Liver (tissue), 10 donors: ENCODE measurements around the gene DDX20. TPM values are rescaled to one million over a fixed set of nuclear protein-coding genes. Genes with fewer than 3 reads are reported as not detected.

Experiments used
- DNase-seq: peaks from one replicate; pipeline ENCODE4 v3.0.0-alpha.2; 2017; ENCODE audit warnings: low spot score
- H3K27ac ChIP-seq, 2 donors: one replicate each; pipeline ENCODE4 v1.7.0; 2013; ENCODE audit warnings: inconsistent platforms in 2 of 2, low read length in 2 of 2, control low read depth in 1 of 2, low read depth in 1 of 2, mild to moderate bottlenecking in 1 of 2
- H3K27me3 ChIP-seq, 4 donors: one replicate each; pipeline versions ENCODE4 v1.6.1 to v1.7.0; 2013; ENCODE audit warnings: low read length in 3 of 4, inconsistent platforms in 1 of 4, mild to moderate bottlenecking in 1 of 4, moderate library complexity in 1 of 4; ENCODE audit not compliant: control insufficient read depth in 4 of 4, insufficient read depth in 4 of 4
- H3K36me3 ChIP-seq, 4 donors: one replicate each; pipeline versions ENCODE4 v1.6.1 to v1.7.0; 2013; ENCODE audit warnings: low read length in 3 of 4, mild to moderate bottlenecking in 3 of 4, low read depth in 1 of 4, moderate library complexity in 1 of 4; ENCODE audit not compliant: control insufficient read depth in 4 of 4, insufficient read depth in 3 of 4
- H3K4me1 ChIP-seq, 4 donors: one replicate each; pipeline versions ENCODE4 v1.6.1 to v1.7.0; 2013; ENCODE audit warnings: low read length in 3 of 4, mild to moderate bottlenecking in 3 of 4, moderate library complexity in 1 of 4; ENCODE audit not compliant: control insufficient read depth in 4 of 4, insufficient read depth in 4 of 4
- H3K4me3 ChIP-seq, 3 donors: one replicate each; pipeline versions ENCODE4 v1.6.1 to v1.7.0; 2013; ENCODE audit warnings: low read length in 3 of 3, control low read depth in 1 of 3, low read depth in 1 of 3, mild to moderate bottlenecking in 1 of 3
- H3K9ac ChIP-seq, 2 donors: one replicate each; pipeline ENCODE4 v1.7.0; 2013; ENCODE audit warnings: low read length in 2 of 2, mild to moderate bottlenecking in 2 of 2, moderate library complexity in 2 of 2, control low read depth in 1 of 2, low read depth in 1 of 2
- H3K9me3 ChIP-seq, 4 donors: one replicate each; pipeline versions ENCODE4 v1.6.1 to v1.7.0; 2013; ENCODE audit warnings: low read length in 3 of 4; ENCODE audit not compliant: control insufficient read depth in 4 of 4
- EGR1 ChIP-seq, 2 donors: IDR thresholded peaks; 2 replicates each; pipeline ENCODE4 v1.6.1; 2016 to 2018; ENCODE audit warnings: antibody characterized with exemption in 2 of 2, low read depth in 2 of 2
- FOXA1 ChIP-seq: IDR thresholded peaks from 2 replicates; pipeline ENCODE4 v1.6.1; 2016; ENCODE audit warnings: antibody characterized with exemption
- FOXA2 ChIP-seq: IDR thresholded peaks from 2 replicates; pipeline ENCODE4 v1.6.1; 2016; ENCODE audit warnings: antibody characterized with exemption
- GABPA ChIP-seq, 2 donors: IDR thresholded peaks in 1 of 2; conservative IDR thresholded peaks in 1 of 2; 2 replicates each; pipeline ENCODE4 v1.6.1; 2016; ENCODE audit warnings: antibody characterized with exemption in 2 of 2, mild to moderate bottlenecking in 1 of 2, moderate library complexity in 1 of 2
- HNF4A ChIP-seq, 2 donors: conservative IDR thresholded peaks; 2 replicates each; pipeline ENCODE4 v1.6.1; 2016; ENCODE audit warnings: antibody characterized with exemption in 2 of 2, mild to moderate bottlenecking in 2 of 2
- HNF4G ChIP-seq: IDR thresholded peaks from 2 replicates; pipeline ENCODE4 v1.6.1; 2016; ENCODE audit warnings: antibody characterized with exemption
- JUND ChIP-seq, 2 donors: IDR thresholded peaks; 2 replicates each; pipeline ENCODE4 v1.6.1; 2016; ENCODE audit warnings: antibody characterized with exemption in 2 of 2
- NR2F2 ChIP-seq: IDR thresholded peaks from 2 replicates; pipeline ENCODE4 v1.6.1; 2016; ENCODE audit warnings: antibody characterized with exemption
- RAD21 ChIP-seq, 2 donors: IDR thresholded peaks; 2 replicates each; pipeline ENCODE4 v1.6.1; 2016; ENCODE audit warnings: antibody characterized with exemption in 2 of 2, mild to moderate bottlenecking in 2 of 2
- RXRA ChIP-seq, 2 donors: IDR thresholded peaks; 2 replicates each; pipeline ENCODE4 v1.6.1; 2017 to 2018; ENCODE audit warnings: antibody characterized with exemption in 2 of 2, mild to moderate bottlenecking in 1 of 2
- SP1 ChIP-seq: IDR thresholded peaks from 2 replicates; pipeline ENCODE4 v1.6.1; 2018; ENCODE audit warnings: antibody characterized with exemption, mild to moderate bottlenecking
- TAF1 ChIP-seq: conservative IDR thresholded peaks from 2 replicates; pipeline ENCODE4 v1.6.1; 2016; ENCODE audit warnings: antibody characterized with exemption, mild to moderate bottlenecking
- YY1 ChIP-seq: IDR thresholded peaks from 2 replicates; pipeline ENCODE4 v1.6.1; 2016; ENCODE audit warnings: antibody characterized with exemption, mild to moderate bottlenecking
- WGBS: extraction: QIAGEN DNeasy Blood & Tissue Kit; methylation state at CpG from one replicate; pipeline ENCODE4 v1.1.7; 2013; 5-methylcytosine and 5-hydroxymethylcytosine counted together
- polyA plus RNA-seq, 2 donors: library from polyadenylated mRNA; stranded (reverse) in 1 of 2; unstranded in 1 of 2; fragments of 200-250 nt in 1 of 2; fragments of >200 nt in 1 of 2; fragmentation: Nextera tagmentation in 1 of 2; extraction: Ambion mirVana in 1 of 2; gene quantifications; one replicate each; pipeline versions ENCODE4 v1.2.1 to v1.2.3, GENCODE V29; 2013 to 2015
- small RNA-seq: library from RNA; depleted of rRNA; stranded (forward); fragments of <200 nt; gene quantifications from one replicate; pipeline ENCODE3, GENCODE V24; 2014
- total RNA-seq, 2 donors: library from RNA; depleted of rRNA; stranded (reverse); fragments of >200 nt; gene quantifications; one replicate each; pipeline ENCODE4 v1.2.3, GENCODE V29; 2014
- TF ChIP-seq, protein P1 (sequence below): IDR thresholded peaks from 2 replicates; pipeline ENCODE4 v1.6.1; 2016; ENCODE audit warnings: antibody characterized with exemption, mild to moderate bottlenecking
- TF ChIP-seq, protein P2 (sequence below): fragments of 150-350 bp; IDR thresholded peaks from 2 replicates; pipeline ENCODE4 v1.5.1; 2017; ENCODE audit warnings: improper control_type of control experiment, low read depth, low read length; ENCODE audit not compliant: missing input control
- TF ChIP-seq, protein P3 (sequence below): IDR thresholded peaks from 2 replicates; pipeline ENCODE4 v1.6.1; 2016; ENCODE audit warnings: antibody characterized with exemption
- TF ChIP-seq, protein P4 (sequence below): IDR thresholded peaks from 2 replicates; pipeline ENCODE4 v1.6.1; 2016; ENCODE audit warnings: antibody characterized with exemption
- TF ChIP-seq, protein P5 (sequence below): IDR thresholded peaks from 2 replicates; pipeline ENCODE4 v1.6.1; 2016; ENCODE audit warnings: antibody characterized with exemption
- donor health status: healthy.
- donor health status: healthy.
- donor health status: healthy.
- donor health status: healthy.
- donor health status: healthy.

The DDX20 gene
- total and polyA plus RNA-seq, 4 donors: 2.3 to 8.6 (median 4.6) TPM

DNA sequence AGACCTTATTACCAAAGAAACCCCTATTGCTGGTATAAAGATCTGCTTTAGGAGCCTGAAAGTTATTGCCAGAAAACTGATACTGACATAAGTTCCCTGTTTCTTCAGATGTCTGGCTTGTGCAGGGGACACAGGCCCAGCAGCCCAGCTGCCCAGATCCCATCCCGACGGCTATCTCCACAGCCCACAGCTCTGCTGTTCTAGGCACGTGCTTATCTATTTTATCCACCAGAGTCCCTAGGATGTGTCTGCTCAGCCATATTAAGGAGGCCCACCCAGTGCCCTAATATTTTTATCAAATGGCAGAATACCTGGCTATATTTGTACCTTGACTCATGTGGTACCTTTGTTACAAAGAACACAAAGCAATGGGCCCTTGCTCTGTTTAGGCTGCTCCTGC lies 58.9 kb downstream of the DDX20 start:
- Histone ChIP-seq H3K4me1 (no peaks in the 10 kb centered on the region), H3K9me3 (no peaks in the 10 kb centered on the region), H3K4me3 (no peak overlapping the region), H3K9ac (no peak overlapping the region), H3K36me3 (no peaks in the 10 kb centered on the region), H3K27ac (no peak overlapping the region), H3K27me3 (no peaks in the 10 kb centered on the region)
- WGBS: 94% methylated on average over 3 of the region's 3 CpGs
- TF ChIP-seq, protein P1, sequence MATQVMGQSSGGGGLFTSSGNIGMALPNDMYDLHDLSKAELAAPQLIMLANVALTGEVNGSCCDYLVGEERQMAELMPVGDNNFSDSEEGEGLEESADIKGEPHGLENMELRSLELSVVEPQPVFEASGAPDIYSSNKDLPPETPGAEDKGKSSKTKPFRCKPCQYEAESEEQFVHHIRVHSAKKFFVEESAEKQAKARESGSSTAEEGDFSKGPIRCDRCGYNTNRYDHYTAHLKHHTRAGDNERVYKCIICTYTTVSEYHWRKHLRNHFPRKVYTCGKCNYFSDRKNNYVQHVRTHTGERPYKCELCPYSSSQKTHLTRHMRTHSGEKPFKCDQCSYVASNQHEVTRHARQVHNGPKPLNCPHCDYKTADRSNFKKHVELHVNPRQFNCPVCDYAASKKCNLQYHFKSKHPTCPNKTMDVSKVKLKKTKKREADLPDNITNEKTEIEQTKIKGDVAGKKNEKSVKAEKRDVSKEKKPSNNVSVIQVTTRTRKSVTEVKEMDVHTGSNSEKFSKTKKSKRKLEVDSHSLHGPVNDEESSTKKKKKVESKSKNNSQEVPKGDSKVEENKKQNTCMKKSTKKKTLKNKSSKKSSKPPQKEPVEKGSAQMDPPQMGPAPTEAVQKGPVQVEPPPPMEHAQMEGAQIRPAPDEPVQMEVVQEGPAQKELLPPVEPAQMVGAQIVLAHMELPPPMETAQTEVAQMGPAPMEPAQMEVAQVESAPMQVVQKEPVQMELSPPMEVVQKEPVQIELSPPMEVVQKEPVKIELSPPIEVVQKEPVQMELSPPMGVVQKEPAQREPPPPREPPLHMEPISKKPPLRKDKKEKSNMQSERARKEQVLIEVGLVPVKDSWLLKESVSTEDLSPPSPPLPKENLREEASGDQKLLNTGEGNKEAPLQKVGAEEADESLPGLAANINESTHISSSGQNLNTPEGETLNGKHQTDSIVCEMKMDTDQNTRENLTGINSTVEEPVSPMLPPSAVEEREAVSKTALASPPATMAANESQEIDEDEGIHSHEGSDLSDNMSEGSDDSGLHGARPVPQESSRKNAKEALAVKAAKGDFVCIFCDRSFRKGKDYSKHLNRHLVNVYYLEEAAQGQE: no peak
- TF ChIP-seq JUND (IDR thresholded peaks at IDR 0.05): no peak
- no peak for TF ChIP-seq HNF4G
- TF ChIP-seq, protein P2, sequence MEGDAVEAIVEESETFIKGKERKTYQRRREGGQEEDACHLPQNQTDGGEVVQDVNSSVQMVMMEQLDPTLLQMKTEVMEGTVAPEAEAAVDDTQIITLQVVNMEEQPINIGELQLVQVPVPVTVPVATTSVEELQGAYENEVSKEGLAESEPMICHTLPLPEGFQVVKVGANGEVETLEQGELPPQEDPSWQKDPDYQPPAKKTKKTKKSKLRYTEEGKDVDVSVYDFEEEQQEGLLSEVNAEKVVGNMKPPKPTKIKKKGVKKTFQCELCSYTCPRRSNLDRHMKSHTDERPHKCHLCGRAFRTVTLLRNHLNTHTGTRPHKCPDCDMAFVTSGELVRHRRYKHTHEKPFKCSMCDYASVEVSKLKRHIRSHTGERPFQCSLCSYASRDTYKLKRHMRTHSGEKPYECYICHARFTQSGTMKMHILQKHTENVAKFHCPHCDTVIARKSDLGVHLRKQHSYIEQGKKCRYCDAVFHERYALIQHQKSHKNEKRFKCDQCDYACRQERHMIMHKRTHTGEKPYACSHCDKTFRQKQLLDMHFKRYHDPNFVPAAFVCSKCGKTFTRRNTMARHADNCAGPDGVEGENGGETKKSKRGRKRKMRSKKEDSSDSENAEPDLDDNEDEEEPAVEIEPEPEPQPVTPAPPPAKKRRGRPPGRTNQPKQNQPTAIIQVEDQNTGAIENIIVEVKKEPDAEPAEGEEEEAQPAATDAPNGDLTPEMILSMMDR: no peak
- no peak for TF ChIP-seq NR2F2
- no peak for TF ChIP-seq RXRA (IDR thresholded peaks at IDR 0.05)
- TF ChIP-seq, protein P3, sequence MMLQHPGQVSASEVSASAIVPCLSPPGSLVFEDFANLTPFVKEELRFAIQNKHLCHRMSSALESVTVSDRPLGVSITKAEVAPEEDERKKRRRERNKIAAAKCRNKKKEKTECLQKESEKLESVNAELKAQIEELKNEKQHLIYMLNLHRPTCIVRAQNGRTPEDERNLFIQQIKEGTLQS: no peak
- no peak for TF ChIP-seq GABPA (IDR thresholded peaks at IDR 0.05 in 1 of 2, conservative IDR thresholded peaks at IDR 0.05 in 1 of 2)
- TF ChIP-seq, protein P4, sequence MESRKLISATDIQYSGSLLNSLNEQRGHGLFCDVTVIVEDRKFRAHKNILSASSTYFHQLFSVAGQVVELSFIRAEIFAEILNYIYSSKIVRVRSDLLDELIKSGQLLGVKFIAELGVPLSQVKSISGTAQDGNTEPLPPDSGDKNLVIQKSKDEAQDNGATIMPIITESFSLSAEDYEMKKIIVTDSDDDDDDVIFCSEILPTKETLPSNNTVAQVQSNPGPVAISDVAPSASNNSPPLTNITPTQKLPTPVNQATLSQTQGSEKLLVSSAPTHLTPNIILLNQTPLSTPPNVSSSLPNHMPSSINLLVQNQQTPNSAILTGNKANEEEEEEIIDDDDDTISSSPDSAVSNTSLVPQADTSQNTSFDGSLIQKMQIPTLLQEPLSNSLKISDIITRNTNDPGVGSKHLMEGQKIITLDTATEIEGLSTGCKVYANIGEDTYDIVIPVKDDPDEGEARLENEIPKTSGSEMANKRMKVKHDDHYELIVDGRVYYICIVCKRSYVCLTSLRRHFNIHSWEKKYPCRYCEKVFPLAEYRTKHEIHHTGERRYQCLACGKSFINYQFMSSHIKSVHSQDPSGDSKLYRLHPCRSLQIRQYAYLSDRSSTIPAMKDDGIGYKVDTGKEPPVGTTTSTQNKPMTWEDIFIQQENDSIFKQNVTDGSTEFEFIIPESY: no peak
- TF ChIP-seq TAF1: no peak
- TF ChIP-seq, protein P5, sequence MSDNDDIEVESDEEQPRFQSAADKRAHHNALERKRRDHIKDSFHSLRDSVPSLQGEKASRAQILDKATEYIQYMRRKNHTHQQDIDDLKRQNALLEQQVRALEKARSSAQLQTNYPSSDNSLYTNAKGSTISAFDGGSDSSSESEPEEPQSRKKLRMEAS: no peak
- no peak for TF ChIP-seq HNF4A (conservative IDR thresholded peaks at IDR 0.05)
- TF ChIP-seq EGR1 (IDR thresholded peaks at IDR 0.05; ENCODE audit: low read depth in 2 of 2): no peak
- TF ChIP-seq FOXA1: no peak
- no peak for TF ChIP-seq SP1
- TF ChIP-seq RAD21 (IDR thresholded peaks at IDR 0.05): no peak
- TF ChIP-seq FOXA2: no peak
- TF ChIP-seq YY1: no peak
- DNase-seq: peak; percentile 56

Small RNA genes lying within 50 kb of the gene (small RNA-seq; reads per million reads assigned to genes)
- 0.18 reads per million for gene INKA2

Other genes with a start within 250 kb of the DDX20 start
- 10 to 100 TPM; 14.2 to 31.4 TPM for gene RAP1A, start 136.1 kb upstream of the DDX20 start, total RNA-seq
- gene RAP1A, start 136.1 kb upstream of the DDX20 start, polyA plus RNA-seq: 10 to 100 TPM; 23.1 to 28.6 TPM
- gene INKA2, start 16.5 kb upstream of the DDX20 start, total RNA-seq: under 1 TPM; 0.51 to 0.67 TPM
- gene INKA2, start 16.5 kb upstream of the DDX20 start, polyA plus RNA-seq: under 1 TPM; 0.26 to 0.52 TPM
- gene KCND3, start 233.8 kb downstream of the DDX20 start, total RNA-seq: 10 to 100 TPM in 1 of 2 donors, 1 to 10 TPM in 1; 1.0 to 27.1 TPM
- gene KCND3, start 233.8 kb downstream of the DDX20 start, polyA plus RNA-seq: 1 to 10 TPM; 4.5 to 7.6 TPM